ENCODE measurements around the gene C6orf132.

Gene C6orf132

DNA sequence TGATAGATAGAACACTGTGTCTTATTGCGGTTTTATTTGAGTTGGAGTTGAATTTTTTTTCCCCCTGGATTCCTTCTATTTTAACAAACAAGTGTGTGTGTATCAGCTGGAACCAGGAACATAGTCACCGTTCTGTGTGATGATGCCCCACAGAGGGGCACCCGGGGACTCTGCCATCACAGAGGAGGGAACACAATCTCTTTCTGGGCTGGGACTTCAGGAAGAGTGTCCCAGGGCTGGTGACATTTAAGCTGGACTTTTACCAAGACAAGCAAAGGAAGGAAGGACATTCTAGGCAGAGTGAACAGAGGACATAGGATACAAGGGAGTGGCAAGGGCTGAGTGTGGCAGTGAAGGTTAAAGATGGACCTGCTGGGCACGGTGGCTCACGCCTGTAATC is 58.9 kb downstream of the C6orf132 start:
- no peak for DNase-seq (ENCODE audit: low read depth)

DNA sequence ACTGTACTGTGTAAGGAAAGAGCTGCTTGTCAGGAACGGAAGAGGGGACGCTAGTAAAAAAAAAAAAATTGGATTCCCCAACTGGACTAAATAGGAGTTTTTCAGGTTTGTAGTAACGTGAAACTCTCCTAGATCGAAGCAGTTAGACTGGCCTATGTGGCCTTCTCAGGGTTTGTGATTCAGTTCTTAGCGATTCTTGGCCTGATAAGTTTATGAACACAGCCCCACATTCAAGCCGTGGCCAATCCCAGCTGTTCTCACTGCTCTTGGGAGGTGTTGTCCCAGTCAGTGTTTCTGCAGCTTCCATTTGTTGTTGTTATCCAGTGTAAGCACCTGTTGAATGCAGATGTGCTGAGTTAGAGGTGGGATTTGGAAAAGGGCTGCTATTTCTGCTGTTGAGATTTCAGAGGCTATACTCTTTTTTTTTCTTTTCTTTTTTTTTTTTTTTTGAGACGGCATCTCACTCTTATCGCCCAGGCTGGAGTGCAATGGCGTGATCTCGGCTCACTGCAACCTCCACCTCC is 62.4 kb downstream of the C6orf132 start:
- H3K4me3 ChIP-seq (ENCODE audit: low read depth, low read length) = no peak overlapping the region
- DNase-seq (ENCODE audit: low read depth) = no peak
- TF ChIP-seq, protein P1, sequence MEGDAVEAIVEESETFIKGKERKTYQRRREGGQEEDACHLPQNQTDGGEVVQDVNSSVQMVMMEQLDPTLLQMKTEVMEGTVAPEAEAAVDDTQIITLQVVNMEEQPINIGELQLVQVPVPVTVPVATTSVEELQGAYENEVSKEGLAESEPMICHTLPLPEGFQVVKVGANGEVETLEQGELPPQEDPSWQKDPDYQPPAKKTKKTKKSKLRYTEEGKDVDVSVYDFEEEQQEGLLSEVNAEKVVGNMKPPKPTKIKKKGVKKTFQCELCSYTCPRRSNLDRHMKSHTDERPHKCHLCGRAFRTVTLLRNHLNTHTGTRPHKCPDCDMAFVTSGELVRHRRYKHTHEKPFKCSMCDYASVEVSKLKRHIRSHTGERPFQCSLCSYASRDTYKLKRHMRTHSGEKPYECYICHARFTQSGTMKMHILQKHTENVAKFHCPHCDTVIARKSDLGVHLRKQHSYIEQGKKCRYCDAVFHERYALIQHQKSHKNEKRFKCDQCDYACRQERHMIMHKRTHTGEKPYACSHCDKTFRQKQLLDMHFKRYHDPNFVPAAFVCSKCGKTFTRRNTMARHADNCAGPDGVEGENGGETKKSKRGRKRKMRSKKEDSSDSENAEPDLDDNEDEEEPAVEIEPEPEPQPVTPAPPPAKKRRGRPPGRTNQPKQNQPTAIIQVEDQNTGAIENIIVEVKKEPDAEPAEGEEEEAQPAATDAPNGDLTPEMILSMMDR (IDR thresholded peaks at IDR 0.05; ENCODE audit: low read depth, low read length, missing control alignments) = no peak

More for the DNA sequence above, 58.9 kb downstream of the C6orf132 start:
- TF ChIP-seq, protein P1 (IDR thresholded peaks at IDR 0.05; ENCODE audit: low read depth, low read length, missing control alignments) = no peak
- no peak overlapping the region for H3K4me3 ChIP-seq (ENCODE audit: low read depth, low read length)

DNA sequence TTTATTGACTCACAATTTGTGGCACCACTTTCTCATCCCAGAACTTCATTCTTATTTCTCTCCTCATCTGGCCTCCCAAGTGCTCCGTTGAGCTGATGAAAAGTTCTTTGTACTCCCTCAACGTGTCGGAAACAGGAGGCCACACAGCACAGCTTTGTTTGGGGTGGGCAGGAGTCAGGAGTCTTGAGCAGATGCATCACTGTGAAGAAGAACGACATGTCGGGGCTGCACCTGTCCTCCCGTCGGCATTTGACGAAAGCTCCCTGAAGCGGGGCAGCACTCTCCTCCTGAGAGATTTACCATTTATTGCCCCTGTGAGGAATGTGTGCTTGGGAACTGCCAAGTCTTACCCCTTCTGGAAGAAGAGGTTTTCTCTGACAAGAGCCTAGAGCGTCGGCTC is 64.0 kb downstream of the C6orf132 start:
- no peak for DNase-seq (ENCODE audit: low read depth)
- TF ChIP-seq, protein P1 (IDR thresholded peaks at IDR 0.05; ENCODE audit: low read depth, low read length, missing control alignments) = no peak
- no peak overlapping the region for H3K4me3 ChIP-seq (ENCODE audit: low read depth, low read length)

DNA sequence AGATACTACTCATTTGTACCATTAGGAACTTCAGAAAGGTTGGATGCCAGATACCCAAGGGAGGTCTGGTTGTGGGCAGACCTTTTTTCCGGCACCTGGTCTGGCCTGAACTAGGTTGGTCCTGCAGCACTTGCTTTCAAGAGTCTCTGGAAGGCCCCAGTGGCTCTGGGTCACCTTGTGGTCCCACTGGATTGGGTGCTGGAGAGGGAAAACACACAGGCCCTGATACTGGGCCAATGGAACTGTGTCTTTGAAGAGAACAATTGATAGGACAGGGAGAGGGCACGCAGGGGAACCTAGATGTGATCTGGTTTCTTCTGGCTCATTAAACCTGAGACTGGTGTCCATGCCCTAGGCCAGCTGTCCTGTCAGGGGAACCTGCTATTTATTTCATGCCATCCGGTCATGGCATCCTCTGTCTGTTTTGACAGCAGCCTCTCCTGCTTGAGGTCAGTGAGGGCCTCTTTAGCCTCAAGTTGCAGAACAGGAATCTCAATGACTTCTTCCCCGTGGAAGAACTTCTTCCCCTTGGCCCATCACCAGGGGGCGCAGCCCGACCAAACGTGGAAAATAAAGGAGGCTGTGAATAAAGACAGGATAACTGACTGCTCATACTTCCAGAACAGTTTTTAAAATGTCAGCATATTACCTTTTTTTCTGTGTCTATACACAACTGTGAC is 67.1 kb downstream of the C6orf132 start:
- no peak for DNase-seq (ENCODE audit: low read depth)
- TF ChIP-seq, protein P1 (IDR thresholded peaks at IDR 0.05; ENCODE audit: low read depth, low read length, missing control alignments) = peak; percentile 68
- no peak overlapping the region for H3K4me3 ChIP-seq (ENCODE audit: low read depth, low read length)

DNA sequence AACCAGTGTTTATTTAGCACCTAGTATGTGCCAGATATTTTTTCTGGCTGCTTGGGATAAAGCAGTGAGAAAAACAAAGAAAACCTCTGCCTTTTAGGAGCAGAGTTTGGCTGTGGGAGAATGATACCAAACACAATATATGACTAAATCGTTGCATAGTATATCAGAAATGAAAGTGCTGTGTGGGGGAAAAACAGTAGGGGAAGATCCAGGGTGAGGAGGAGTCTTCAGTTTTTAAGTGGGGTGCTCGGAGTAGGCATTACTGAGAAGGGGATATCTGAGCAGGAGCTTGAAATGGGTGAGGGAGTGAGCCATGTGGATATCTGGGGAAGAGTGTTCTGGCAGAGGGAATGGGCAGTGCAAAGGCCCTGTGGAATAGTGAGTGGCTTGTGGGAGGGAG is 69.1 kb downstream of the C6orf132 start:
- DNase-seq (ENCODE audit: low read depth) = no peak
- TF ChIP-seq, protein P1 (IDR thresholded peaks at IDR 0.05; ENCODE audit: low read depth, low read length, missing control alignments) = no peak
- no peak overlapping the region for H3K4me3 ChIP-seq (ENCODE audit: low read depth, low read length)

DNA sequence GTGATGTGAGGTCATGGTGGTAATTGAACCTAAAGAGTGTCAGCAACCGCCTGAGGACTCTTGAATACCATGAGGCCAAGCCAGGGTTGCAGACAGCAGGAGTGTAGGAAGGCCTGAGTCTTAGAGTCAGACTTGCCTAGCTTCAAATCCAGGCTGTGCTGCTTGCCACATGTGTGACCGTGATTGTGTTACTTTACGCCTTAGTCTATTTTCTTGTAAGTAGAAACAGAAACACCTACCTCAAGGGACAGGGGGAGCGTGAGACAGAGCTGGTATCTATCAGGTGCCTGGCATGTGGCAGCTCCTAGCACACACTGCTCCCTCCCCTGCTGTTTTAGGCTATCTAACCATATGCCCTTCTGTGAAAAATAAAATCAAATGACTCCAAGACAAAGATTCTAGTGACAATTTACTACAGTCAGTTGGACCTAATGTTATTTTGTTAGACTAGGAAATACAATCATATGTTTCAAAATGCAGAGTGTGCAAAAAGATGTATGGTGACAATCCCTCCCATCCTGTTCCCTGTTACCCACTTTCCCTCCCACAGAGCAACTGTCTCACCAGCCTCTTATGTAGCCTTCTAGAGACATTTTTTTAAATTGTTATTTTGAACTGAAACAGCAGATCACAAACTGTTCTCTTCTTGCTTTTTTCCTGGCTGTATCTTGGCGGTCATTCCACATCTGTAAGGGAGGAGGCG is 70.4 kb downstream of the C6orf132 start:
- H3K4me3 ChIP-seq (ENCODE audit: low read depth, low read length) = no peak overlapping the region
- TF ChIP-seq, protein P1 (IDR thresholded peaks at IDR 0.05; ENCODE audit: low read depth, low read length, missing control alignments) = no peak
- DNase-seq (ENCODE audit: low read depth) = no peak
